A673 (cell line): ENCODE data around the gene CDHR4. TPM values are rescaled to one million over a fixed set of nuclear protein-coding genes. Genes with fewer than 3 reads are reported as not detected.
"Not testable (repeated sequence)": the region's sequence is repeated elsewhere in the genome, so short reads cannot be mapped to it uniquely, and the experiment has no call there.

Source experiments
- BruUV-seq: library from RNA; stranded (reverse); fragments of 400-500 nt; replicated peaks from 2 replicates; lab custom pipeline; 2021; lab: Mats Ljungman, UMichigan
- CTCF ChIA-PET: fragments of 300-600 bp; sonication (Branson Sonifier 250); formaldehyde crosslinking; loops from one replicate; lab custom pipeline; 2022; ENCODE audit warnings: antibody characterized with exemption; lab: Charles Lee
- POLR2A ChIA-PET: fragments of 300-600 bp; sonication (Branson Sonifier 250); formaldehyde crosslinking; loops from one replicate; lab custom pipeline; 2022; ENCODE audit warnings: antibody characterized with exemption; ENCODE audit not compliant: low non-redundant PET; lab: Charles Lee
- DNase-seq: peaks from one replicate; pipeline ENCODE4 v3.0.0-alpha.2; 2015; ENCODE audit warnings: low spot score
- H3K27ac ChIP-seq: fragments of 200-600 bp; sonication (generic); 2 replicates; pipeline ENCODE4 v1.5.1; 2016; ENCODE audit warnings: mixed run types, low read depth, mild to moderate bottlenecking, mixed read lengths, antibody characterized with exemption, low read length; ENCODE audit not compliant: poor library complexity, severe bottlenecking
- H3K27me3 ChIP-seq: fragments of 200-600 bp; sonication (generic); replicated peaks from 2 replicates; pipeline ENCODE4 v1.6.1; 2017; ENCODE audit warnings: mixed run types, low read depth, mild to moderate bottlenecking, mixed read lengths, antibody characterized with exemption, low read length; ENCODE audit not compliant: insufficient read depth, poor library complexity
- H3K36me3 ChIP-seq: fragments of 200-600 bp; sonication (generic); 2 replicates; pipeline ENCODE4 v1.6.1; 2016; ENCODE audit warnings: mixed run types, mild to moderate bottlenecking, mixed read lengths, antibody characterized with exemption, low read length; ENCODE audit not compliant: insufficient read depth, poor library complexity, severe bottlenecking
- H3K4me1 ChIP-seq: fragments of 200-600 bp; sonication (generic); 2 replicates; pipeline ENCODE4 v1.6.1; 2017; ENCODE audit warnings: mixed run types, mild to moderate bottlenecking, mixed read lengths, antibody characterized with exemption, low read length; ENCODE audit not compliant: insufficient read depth, poor library complexity, severe bottlenecking
- H3K4me3 ChIP-seq: fragments of 200-600 bp; sonication (generic); 2 replicates; pipeline ENCODE4 v1.5.1; 2016; ENCODE audit warnings: low read depth, mixed run types, mild to moderate bottlenecking, mixed read lengths, low read length; ENCODE audit not compliant: poor library complexity, severe bottlenecking
- H3K9me3 ChIP-seq: fragments of 200-600 bp; sonication (generic); 2 replicates; pipeline ENCODE4 v1.6.1; 2016; ENCODE audit warnings: mixed run types, low read depth, mild to moderate bottlenecking, mixed read lengths, antibody characterized with exemption, low read length; ENCODE audit not compliant: poor library complexity, severe bottlenecking
- CTCF ChIP-seq: fragments of 300-800, 200-600 bp; sonication (generic); conservative IDR thresholded peaks from 2 replicates; pipeline ENCODE4 v1.5.1; 2017; ENCODE audit warnings: low read depth, mild to moderate bottlenecking, antibody characterized with exemption, low read length, moderate library complexity, mixed read lengths
- EZH2 ChIP-seq: fragments of 200-600 bp; sonication (generic); IDR thresholded peaks from 2 replicates; pipeline ENCODE4 v1.6.1; 2017; ENCODE audit warnings: borderline replicate concordance, low read depth, mild to moderate bottlenecking, mixed read lengths, antibody characterized with exemption, low read length; ENCODE audit not compliant: poor library complexity, severe bottlenecking
- intact Hi-C: fragments of 100-400 bp; cut with micrococcal nuclease; formaldehyde crosslinking; loops from one replicate; pipeline ENCODE4 v1.10.0; 2022; ENCODE audit not compliant: unreplicated experiment
- total RNA-seq: library from RNA; stranded (reverse); gene quantifications from 2 replicates; pipeline ENCODE4 v1.2.3, GENCODE V29; 2021

The CDHR4 gene
- total RNA-seq, 1 experiment from 2014 or later = not detected

GRCh38 chr3:49751501-49751900 lies 48.2 kb downstream of the CDHR4 start:
- Histone ChIP-seq H3K36me3 (no peaks in the 10 kb centered on the region), H3K27ac (no peak overlapping the region), H3K4me3 (no peak overlapping the region), H3K27me3 (no peaks in the 10 kb centered on the region), H3K9me3 (no peaks in the 10 kb centered on the region), H3K4me1 (no peaks in the 10 kb centered on the region)
- no peak for DNase-seq
- TF ChIP-seq CTCF (no peak), EZH2 (no peak)
- POLR2A ChIA-PET = no interaction called here
- CTCF ChIA-PET = no interaction called here
- no TSS peak for BruUV-seq
- intact Hi-C loops = no loop called here

GRCh38 chr3:49750056-49750455 lies 49.6 kb downstream of the CDHR4 start:
- H3K4me1 ChIP-seq = no peaks in the 10 kb centered on the region
- POLR2A ChIA-PET = no interaction called here
- H3K36me3 ChIP-seq = no peaks in the 10 kb centered on the region
- BruUV-seq = no TSS peak
- H3K27ac ChIP-seq = no peak overlapping the region
- no peak overlapping the region for H3K4me3 ChIP-seq
- H3K27me3 ChIP-seq = no peaks in the 10 kb centered on the region
- CTCF ChIA-PET = no interaction called here
- no peaks in the 10 kb centered on the region for H3K9me3 ChIP-seq
- intact Hi-C loops = no loop called here
- no peak for DNase-seq
- TF ChIP-seq EZH2 = no peak
- no peak for TF ChIP-seq CTCF

GRCh38 chr3:49748874-49749273 lies 50.8 kb downstream of the CDHR4 start:
- DNase-seq, intact Hi-C loops, BruUV-seq, H3K4me1 ChIP-seq, H3K4me3 ChIP-seq, H3K9me3 ChIP-seq, H3K27ac ChIP-seq, H3K27me3 ChIP-seq, H3K36me3 ChIP-seq: not testable (repeated sequence)
- ChIA-PET CTCF (interaction anchor here (0.6 kb wide), 1 partner anchor 181 kb away, joined by 3 read pairs; the partner anchor contains the start of gene MON1A), POLR2A (interaction anchor here (0.6 kb wide), 1 partner anchor 20 kb away, joined by 6 read pairs; no protein-coding TSS in a partner anchor)

- intact Hi-C loops = no loop called here
- DNase-seq = no peak
- H3K27ac ChIP-seq = no peak overlapping the region
Measured at GRCh38 chr3:49747792-49748480, 51.7 kb downstream of the CDHR4 start.

More at GRCh38 chr3:49747792-49748480, 51.7 kb downstream of the CDHR4 start:
- Histone ChIP-seq H3K4me1 (no peaks in the 10 kb centered on the region), H3K4me3 (no peak overlapping the region), H3K27me3 (no peaks in the 10 kb centered on the region), H3K36me3 (no peaks in the 10 kb centered on the region), H3K9me3 (no peaks in the 10 kb centered on the region)
- ChIA-PET POLR2A (no interaction called here), CTCF (no interaction called here)
- TF ChIP-seq CTCF (no peak), EZH2 (no peak)
- no TSS peak for BruUV-seq
